Ovary (tissue), 9 donors: Measurements from ENCODE around the gene KIAA0930. TPM values are rescaled to one million over a fixed set of nuclear protein-coding genes. Genes with fewer than 3 reads are reported as not detected.

Experiments
- DNase-seq, 5 donors: peaks; one replicate each; pipeline ENCODE4 v3.0.0-alpha.2; 2019 to 2020
- H3K27ac ChIP-seq, 2 donors: fragments of 200-600 bp; one replicate each; pipeline versions ENCODE4 v1.5.1 to v1.8.0; 2019 to 2022
- H3K27me3 ChIP-seq: fragments of 200-600 bp; one replicate; pipeline ENCODE4 v1.8.0; 2022
- H3K36me3 ChIP-seq: fragments of 200-600 bp; sonication (generic); one replicate; pipeline ENCODE4 v1.5.1; 2019
- H3K4me1 ChIP-seq: one replicate; pipeline ENCODE4 v1.8.1; 2013; ENCODE audit warnings: mild to moderate bottlenecking, moderate library complexity; ENCODE audit not compliant: insufficient read depth
- H3K4me3 ChIP-seq: fragments of 200-600 bp; sonication (generic); one replicate; pipeline ENCODE4 v1.5.1; 2017
- H3K9me3 ChIP-seq, 2 donors: fragments of 200-600 bp in 1 of 2; sonication (generic) in 1 of 2; one replicate each; pipeline versions ENCODE4 v1.5.1 to v1.8.1; 2013 to 2019; ENCODE audit warnings: mild to moderate bottlenecking in 1 of 2, moderate library complexity in 1 of 2
- EP300 ChIP-seq: sonication (generic); formaldehyde crosslinking; IDR thresholded peaks from one replicate; pipeline ENCODE4 v1.6.1; 2017; ENCODE audit warnings: antibody characterized with exemption
- POLR2A ChIP-seq: fragments of 450-650 bp; IDR thresholded peaks from one replicate; pipeline ENCODE4 v1.6.1; 2017; ENCODE audit warnings: antibody characterized with exemption, mild to moderate bottlenecking, moderate library complexity
- WGBS, 3 donors: extraction: QIAGEN DNeasy Blood & Tissue Kit in 1 of 3; methylation state at CpG; one replicate each; pipeline versions ENCODE4 v1.1.5 to v1.1.7; 2013 to 2017; 5-methylcytosine and 5-hydroxymethylcytosine counted together
- intact Hi-C, 4 donors: fragments of 100-400 bp; cut with DNase I; formaldehyde crosslinking; loops; one replicate each; pipeline versions ENCODE4 v1.11.0 to v1.15.1; 2022 to 2023
- microRNA counts: library from miRNA; unstranded; fragments of <30 nt; microRNA quantifications from one replicate; lab custom pipeline; 2016
- microRNA-seq, 3 donors: library from miRNA; unstranded; fragments of <30 nt; microRNA quantifications; one replicate each; pipeline versions ENCODE4 to v1.2.0, GENCODE V29; 2019 to 2020
- polyA plus RNA-seq, 2 donors: library from polyadenylated mRNA; stranded (reverse); fragments of 200-250 nt in 1 of 2; fragments of 350-450 nt in 1 of 2; fragmentation: Illumina TruSeq in 1 of 2; extraction: RNeasy Lipid Tissue Mini Kit (QIAGEN cat#74804) in 1 of 2; gene quantifications; one replicate each; pipeline ENCODE4 v1.2.3, GENCODE V29; 2013 to 2014
- small RNA-seq: library from RNA; depleted of rRNA; stranded (forward); fragments of <200 nt; gene quantifications from one replicate; pipeline ENCODE3, GENCODE V24; 2016
- total RNA-seq, 7 donors: library from RNA; depleted of rRNA in 2 of 7; stranded (reverse); fragments of >200 nt in 2 of 7; fragmentation: NEBNext Ultra II Directional in 3 of 7; extraction: Animal tissue kit (Norgen Biotek cat#: 25700) in 3 of 7; gene quantifications; one replicate each; pipeline versions ENCODE4 v1.1.0 to v1.2.4, GENCODE V29; 2016 to 2023
- TF ChIP-seq, protein P1 (sequence below), 3 donors: fragments of 450-650 bp in 2 of 3; fragments of 200-600 bp in 1 of 3; IDR thresholded peaks; one replicate each; pipeline versions ENCODE4 v1.5.1 to v1.8.0; 2016 to 2022; ENCODE audit warnings: antibody characterized with exemption in 3 of 3, mild to moderate bottlenecking in 1 of 3
- donor health status: DM: no; HTN: no; CAD: no; lungs with moderate emphysema.
- donor health status: DM: no; HTN: no; CAD: no.
- donor health status: Bipolar disorder and iron deficiency.
- donor health status: DM: yes; HTN: yes; CAD: no.
- donor health status: DM: no; HTN: no; CAD: no.
- donor health status: DM: yes; HTN: yes; CAD: no.

Gene KIAA0930
- total and polyA plus RNA-seq, 9 donors: 14.8 to 40.0 (median 33.1) TPM

DNA sequence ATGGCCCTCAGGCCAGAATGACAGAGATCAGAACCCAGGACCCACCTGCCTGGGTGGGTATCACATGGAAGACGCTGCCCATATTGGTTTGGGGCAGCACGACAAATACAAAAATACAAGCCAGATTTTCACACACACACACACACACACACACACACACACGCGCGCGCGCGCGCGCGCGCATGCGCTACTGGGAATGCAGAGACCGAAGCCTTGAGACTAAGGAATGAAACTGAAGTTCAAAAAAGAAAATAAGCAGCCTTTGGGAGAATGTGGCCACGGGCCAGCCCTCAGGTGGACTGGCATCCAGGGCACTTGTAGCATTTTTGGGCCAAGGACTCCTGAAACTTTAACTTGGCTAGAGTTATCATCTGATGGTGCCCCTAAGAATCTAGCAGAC, 98.3 kb downstream of the KIAA0930 start:
- intact Hi-C loops: no loop called here
- Histone ChIP-seq H3K27ac (no peak overlapping the region), H3K4me3 (no peak overlapping the region), H3K4me1 (no peaks in the 10 kb centered on the region), H3K36me3 (no peaks in the 10 kb centered on the region), H3K9me3 (no peaks in the 10 kb centered on the region), H3K27me3 (no peaks in the 10 kb centered on the region)
- DNase-seq: no peak
- WGBS, 3 donors: 73 to 89% (median 79%) methylated on average over 15 of the region's 15 CpGs
- TF ChIP-seq, protein P1, sequence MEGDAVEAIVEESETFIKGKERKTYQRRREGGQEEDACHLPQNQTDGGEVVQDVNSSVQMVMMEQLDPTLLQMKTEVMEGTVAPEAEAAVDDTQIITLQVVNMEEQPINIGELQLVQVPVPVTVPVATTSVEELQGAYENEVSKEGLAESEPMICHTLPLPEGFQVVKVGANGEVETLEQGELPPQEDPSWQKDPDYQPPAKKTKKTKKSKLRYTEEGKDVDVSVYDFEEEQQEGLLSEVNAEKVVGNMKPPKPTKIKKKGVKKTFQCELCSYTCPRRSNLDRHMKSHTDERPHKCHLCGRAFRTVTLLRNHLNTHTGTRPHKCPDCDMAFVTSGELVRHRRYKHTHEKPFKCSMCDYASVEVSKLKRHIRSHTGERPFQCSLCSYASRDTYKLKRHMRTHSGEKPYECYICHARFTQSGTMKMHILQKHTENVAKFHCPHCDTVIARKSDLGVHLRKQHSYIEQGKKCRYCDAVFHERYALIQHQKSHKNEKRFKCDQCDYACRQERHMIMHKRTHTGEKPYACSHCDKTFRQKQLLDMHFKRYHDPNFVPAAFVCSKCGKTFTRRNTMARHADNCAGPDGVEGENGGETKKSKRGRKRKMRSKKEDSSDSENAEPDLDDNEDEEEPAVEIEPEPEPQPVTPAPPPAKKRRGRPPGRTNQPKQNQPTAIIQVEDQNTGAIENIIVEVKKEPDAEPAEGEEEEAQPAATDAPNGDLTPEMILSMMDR (IDR thresholded peaks at IDR 0.05): no peak
- TF ChIP-seq EP300 (no peak), POLR2A (no peak)

MicroRNA genes within 50 kb of the gene (microRNA counts, 767-probe panel; counts per million panel counts)
- 530 counts per million, percentile 78 among the panel's probes with 10 or more counts for microRNA hsa-miR-1249 (lab: Ali Mortazavi, UCI)

Small RNAs within 50 kb of the gene (microRNA-seq; reads per million reads assigned to microRNA genes)
- 3.2 to 10.1 (median 6.8) reads per million in 3 donors for gene MIR1249

Small RNAs within 50 kb of the gene (small RNA-seq; reads per million reads assigned to genes)
- gene MIR1249: 0.20 reads per million

Other genes starting within 250 kb of the KIAA0930 start
- gene PHF21B, start 230.9 kb downstream of the KIAA0930 start, total RNA-seq: 10 to 100 TPM in 1 of 7 donors, 1 to 10 TPM in 6; 1.0 to 10.7 (median 7.3) TPM
- 1 to 10 TPM in 1 of 2 donors, under 1 TPM in 1; 0.95 to 2.4 TPM for gene PHF21B, start 230.9 kb downstream of the KIAA0930 start, polyA plus RNA-seq
- gene NUP50, start 77.0 kb downstream of the KIAA0930 start, total RNA-seq: 10 to 100 TPM; 35.8 to 58.6 (median 48.1) TPM
- gene NUP50, start 77.0 kb downstream of the KIAA0930 start, polyA plus RNA-seq: 10 to 100 TPM; 12.4 to 24.0 TPM
- not detected for gene UPK3A, start 44.1 kb upstream of the KIAA0930 start, total RNA-seq
- gene UPK3A, start 44.1 kb upstream of the KIAA0930 start, polyA plus RNA-seq: under 1 TPM in 1 of 2 donors, not detected in 1; 0.22 TPM
- gene FAM118A, start 69.0 kb upstream of the KIAA0930 start, total RNA-seq: 10 to 100 TPM; 21.9 to 50.4 (median 30.0) TPM
- 10 to 100 TPM; 27.4 to 57.8 TPM for gene FAM118A, start 69.0 kb upstream of the KIAA0930 start, polyA plus RNA-seq
- gene SMC1B, start 172.7 kb upstream of the KIAA0930 start, total RNA-seq: under 1 TPM in 1 of 7 donors, not detected in 6; 0.05 TPM
- under 1 TPM in 1 of 2 donors, not detected in 1; 0.04 TPM for gene SMC1B, start 172.7 kb upstream of the KIAA0930 start, polyA plus RNA-seq
- 1 to 10 TPM in 4 of 7 donors, under 1 TPM in 2, not detected in 1; 0.60 to 7.5 (median 1.3) TPM for gene RIBC2, start 172.8 kb upstream of the KIAA0930 start, total RNA-seq
- gene RIBC2, start 172.8 kb upstream of the KIAA0930 start, polyA plus RNA-seq: under 1 TPM; 0.25 to 0.33 TPM